Measurements from ENCODE around the gene LMTK3.

DNA sequence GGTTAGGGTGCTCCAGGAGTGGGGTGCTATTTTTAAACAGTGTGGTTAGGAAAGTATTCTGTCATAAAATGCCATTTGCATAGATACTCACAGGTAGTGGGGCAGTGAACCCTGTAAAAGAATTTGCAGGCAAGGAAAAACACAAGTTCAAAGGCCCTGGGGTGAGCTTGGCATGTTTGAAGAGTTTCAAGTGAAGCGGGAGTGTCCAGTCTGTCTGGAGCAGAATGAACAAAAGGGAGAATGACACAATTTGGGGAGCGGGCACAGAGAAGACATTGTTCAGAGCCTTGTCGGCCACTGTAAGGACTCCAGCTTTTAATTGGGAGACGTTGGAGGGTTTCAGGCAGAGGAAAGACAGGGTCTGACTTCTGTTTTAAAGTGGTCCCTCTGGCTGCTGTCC, 63.1 kb downstream of the LMTK3 start:
- TF ChIP-seq, protein P1, sequence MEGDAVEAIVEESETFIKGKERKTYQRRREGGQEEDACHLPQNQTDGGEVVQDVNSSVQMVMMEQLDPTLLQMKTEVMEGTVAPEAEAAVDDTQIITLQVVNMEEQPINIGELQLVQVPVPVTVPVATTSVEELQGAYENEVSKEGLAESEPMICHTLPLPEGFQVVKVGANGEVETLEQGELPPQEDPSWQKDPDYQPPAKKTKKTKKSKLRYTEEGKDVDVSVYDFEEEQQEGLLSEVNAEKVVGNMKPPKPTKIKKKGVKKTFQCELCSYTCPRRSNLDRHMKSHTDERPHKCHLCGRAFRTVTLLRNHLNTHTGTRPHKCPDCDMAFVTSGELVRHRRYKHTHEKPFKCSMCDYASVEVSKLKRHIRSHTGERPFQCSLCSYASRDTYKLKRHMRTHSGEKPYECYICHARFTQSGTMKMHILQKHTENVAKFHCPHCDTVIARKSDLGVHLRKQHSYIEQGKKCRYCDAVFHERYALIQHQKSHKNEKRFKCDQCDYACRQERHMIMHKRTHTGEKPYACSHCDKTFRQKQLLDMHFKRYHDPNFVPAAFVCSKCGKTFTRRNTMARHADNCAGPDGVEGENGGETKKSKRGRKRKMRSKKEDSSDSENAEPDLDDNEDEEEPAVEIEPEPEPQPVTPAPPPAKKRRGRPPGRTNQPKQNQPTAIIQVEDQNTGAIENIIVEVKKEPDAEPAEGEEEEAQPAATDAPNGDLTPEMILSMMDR (conservative IDR thresholded peaks at IDR 0.05 in 1 of 2, IDR thresholded peaks at IDR 0.05 in 1 of 2; ENCODE audit: low read depth in 1 of 2, low read length in 2 of 2): no peak
- TF ChIP-seq EZH2 (IDR thresholded peaks at IDR 0.05; ENCODE audit: low read length, missing control alignments): no peak
